Kidney (tissue), 14 donors: ENCODE measurements around the gene BPTF. TPM values are rescaled to one million over a fixed set of nuclear protein-coding genes. Genes with fewer than 3 reads are reported as not detected.

Experiments
- DNase-seq, 5 donors: peaks; one replicate each; pipeline ENCODE4 v3.0.0-alpha.2; 2013 to 2020
- FAIRE-seq: peaks from 2 replicates; lab custom pipeline; 2012; peaks lifted over from hg19 to GRCh38; lab: Jason Lieb, UNC
- H3K27ac ChIP-seq, 2 donors: one replicate each; pipeline ENCODE4 v1.7.0; 2013; ENCODE audit warnings: low read depth in 2 of 2, low read length in 2 of 2, inconsistent platforms in 1 of 2
- H3K27me3 ChIP-seq: one replicate; pipeline ENCODE4 v1.7.1; 2013; ENCODE audit warnings: low read length, inconsistent platforms; ENCODE audit not compliant: control insufficient read depth, insufficient read depth
- H3K36me3 ChIP-seq, 3 donors: one replicate each; pipeline versions ENCODE4 v1.7.0 to v1.7.1; 2013; ENCODE audit warnings: low read length in 3 of 3, control low read depth in 1 of 3, inconsistent platforms in 1 of 3; ENCODE audit not compliant: insufficient read depth in 3 of 3, control insufficient read depth in 2 of 3
- H3K4me1 ChIP-seq, 3 donors: one replicate each; pipeline versions ENCODE4 v1.7.0 to v1.7.1; 2013; ENCODE audit warnings: low read length in 3 of 3, inconsistent platforms in 1 of 3, low read depth in 1 of 3; ENCODE audit not compliant: control insufficient read depth in 2 of 3, insufficient read depth in 2 of 3
- H3K4me3 ChIP-seq, 3 donors: one replicate each; pipeline versions ENCODE4 v1.7.0 to v1.8.1; 2013; ENCODE audit warnings: low read length in 3 of 3, control low read depth in 1 of 3, inconsistent platforms in 1 of 3
- H3K9ac ChIP-seq, 3 donors: one replicate each; pipeline versions ENCODE4 v1.7.0 to v1.7.1; 2013; ENCODE audit warnings: low read length in 3 of 3, control low read depth in 1 of 3, inconsistent platforms in 1 of 3
- H3K9me3 ChIP-seq, 3 donors: one replicate each; pipeline versions ENCODE4 v1.7.0 to v1.7.1; 2013; ENCODE audit warnings: low read length in 3 of 3, control low read depth in 1 of 3, inconsistent platforms in 1 of 3; ENCODE audit not compliant: control insufficient read depth in 2 of 3, insufficient read depth in 1 of 3
- CTCF ChIP-seq: IDR thresholded peaks from 3 replicates; pipeline ENCODE4 v1.5.1; 2012; ENCODE audit warnings: mild to moderate bottlenecking, moderate library complexity, borderline replicate concordance; ENCODE audit not compliant: insufficient read depth; ENCODE audit errors: extremely low read depth
- intact Hi-C: fragments of 100-400 bp; cut with DNase I; formaldehyde crosslinking; loops from one replicate; pipeline ENCODE4 v1.11.1; 2022
- polyA plus RNA-seq: library from polyadenylated mRNA; stranded (reverse); fragments of 350-450 nt; fragmentation: Illumina TruSeq; extraction: RNeasy Lipid Tissue Mini Kit (QIAGEN cat#74804); gene quantifications from one replicate; pipeline ENCODE4 v1.2.3, GENCODE V29; 2014; ENCODE audit warnings: low read depth, low replicate concordance; ENCODE audit not compliant: insufficient read depth
- total RNA-seq: library from RNA; stranded (reverse); fragmentation: NEBNext Ultra II Directional; extraction: Animal tissue kit (Norgen Biotek cat#: 25700); gene quantifications from one replicate; pipeline ENCODE4 v1.2.1, GENCODE V29; 2021
- donor health status: control.
- donor health status: control.
- donor health status: control.
- donor health status: control.
- donor health status: control.
- donor health status: DM: yes; HTN: yes; CAD: no.
- donor health status: Normal renal cell carcinoma (clear cell type).

BPTF gene
- total and polyA plus RNA-seq, 2 donors from 2014 or later: 14.6 to 103 TPM

GRCh38 chr17:67829331-67829730, 4.0 kb downstream of the BPTF start:
- no peak overlapping the region for H3K4me3 ChIP-seq
- intact Hi-C loops: no loop called here
- no peak overlapping the region for H3K9ac ChIP-seq
- no peaks in the 10 kb centered on the region for H3K36me3 ChIP-seq
- H3K27me3 ChIP-seq: no peaks in the 10 kb centered on the region
- no peaks in the 10 kb centered on the region for H3K9me3 ChIP-seq
- no peak overlapping the region for H3K27ac ChIP-seq
- TF ChIP-seq CTCF: no peak
- DNase-seq (peak in 2 of 5 donors; percentile 37 to 55), FAIRE-seq (no peak)
- H3K4me1 ChIP-seq: peaks cover 0 to 10% (median 4%) of the 10 kb centered on the region in 3 donors

- Histone ChIP-seq H3K27me3 (no peaks in the 10 kb centered on the region), H3K9ac (no peak overlapping the region), H3K9me3 (no peaks in the 10 kb centered on the region), H3K4me1 (peaks cover 0 to 7% (median 4%) of the 10 kb centered on the region in 3 donors), H3K4me3 (no peak overlapping the region), H3K27ac (no peak overlapping the region), H3K36me3 (no peaks in the 10 kb centered on the region)
- DNase-seq: peak in 1 of 5 donors; percentile 31
- TF ChIP-seq CTCF: no peak
- intact Hi-C loops: no loop called here
- FAIRE-seq: no peak
Measured at GRCh38 chr17:67830440-67830839, 5.1 kb downstream of the BPTF start.

- H3K27ac ChIP-seq: no peak overlapping the region
- peaks cover 0 to 7% (median 4%) of the 10 kb centered on the region in 3 donors for H3K4me1 ChIP-seq
- DNase-seq (no peak), FAIRE-seq (no peak)
- TF ChIP-seq CTCF: no peak
- H3K9ac ChIP-seq: no peak overlapping the region
- H3K9me3 ChIP-seq: no peaks in the 10 kb centered on the region
- no peaks in the 10 kb centered on the region for H3K27me3 ChIP-seq
- H3K4me3 ChIP-seq: no peak overlapping the region
- H3K36me3 ChIP-seq: no peaks in the 10 kb centered on the region
- intact Hi-C loops: no loop called here
Measured at GRCh38 chr17:67831268-67831667, 6.0 kb downstream of the BPTF start.

- H3K9ac ChIP-seq: no peak overlapping the region
- no peak for FAIRE-seq
- no peaks in the 10 kb centered on the region for H3K36me3 ChIP-seq
- no peaks in the 10 kb centered on the region for H3K27me3 ChIP-seq
- H3K9me3 ChIP-seq: no peaks in the 10 kb centered on the region
- no peak overlapping the region for H3K4me3 ChIP-seq
- no peak overlapping the region for H3K27ac ChIP-seq
- DNase-seq: no peak
- intact Hi-C loops: no loop called here
- no peak for TF ChIP-seq CTCF
- peaks cover 0 to 7% (median 4%) of the 10 kb centered on the region in 3 donors for H3K4me1 ChIP-seq
Measured at GRCh38 chr17:67833134-67833533, 7.8 kb downstream of the BPTF start.
